Measurements from ENCODE around the gene NIT2.

NIT2 gene

GRCh38 chr3:100399341-100400071 lies 64.9 kb downstream of the NIT2 start:
- DNase-seq = no peak

- DNase-seq = peak; percentile 45
These were observed 65.8 kb downstream of the NIT2 start for GRCh38 chr3:100400419-100400779.

GRCh38 chr3:100400780-100401673 lies 66.5 kb downstream of the NIT2 start, which contains the start of the genes LNP1 and TOMM70:
TSS of gene LNP1 (plus strand) at chr3:100401539. CDS start at chr3:100429730, 28,191 bp downstream.
TSS of gene TOMM70 (minus strand) at chr3:100401089. CDS start at chr3:100400949, 140 bp downstream.
- peak; percentile 98 for DNase-seq

- DNase-seq = peak; percentile 70
These were observed 67.1 kb downstream of the NIT2 start for GRCh38 chr3:100401674-100402041.

GRCh38 chr3:100402256-100402655 lies 67.7 kb downstream of the NIT2 start:
- no peak for DNase-seq

GRCh38 chr3:100402891-100403290 lies 68.3 kb downstream of the NIT2 start:
- no peak for DNase-seq

- no peak for DNase-seq
These were observed 69.0 kb downstream of the NIT2 start for GRCh38 chr3:100403362-100404249.

GRCh38 chr3:100404250-100404548 lies 69.6 kb downstream of the NIT2 start:
- DNase-seq = no peak

- DNase-seq = no peak
These were observed 72.6 kb downstream of the NIT2 start for GRCh38 chr3:100407164-100407563.

- DNase-seq = no peak
These were observed 73.5 kb downstream of the NIT2 start for GRCh38 chr3:100407977-100408532.

All from right hindlimb (tissue), 1 donor.